Measurements from ENCODE around the gene PCYOX1L. TPM values are rescaled to one million over a fixed set of nuclear protein-coding genes. Genes with fewer than 3 reads are reported as not detected.

PCYOX1L gene
- polyA plus RNA-seq, 2 donors, result 2.7 to 5.7 TPM

- no peaks in the 10 kb centered on the region for H3K9me3 ChIP-seq (ENCODE audit: control insufficient read depth in 2 of 2, insufficient read depth in 1 of 2, low read depth in 1 of 2, low read length in 1 of 2)
- H3K27me3 ChIP-seq (ENCODE audit: control insufficient read depth in 1 of 2, insufficient read depth in 2 of 2, low read length in 2 of 2), result no peaks in the 10 kb centered on the region
- H3K27ac ChIP-seq (ENCODE audit: low read depth in 2 of 2, low read length in 1 of 2), result peak overlapping the region; percentile 76 to 84
- no peaks in the 10 kb centered on the region for H3K36me3 ChIP-seq (ENCODE audit: control insufficient read depth in 2 of 2, insufficient read depth in 2 of 2, low read length in 1 of 2)
- H3K4me3 ChIP-seq (ENCODE audit: low read depth in 1 of 2, low read length in 2 of 2), result no peak overlapping the region
- H3K4me1 ChIP-seq (ENCODE audit: control insufficient read depth in 2 of 2, insufficient read depth in 2 of 2, low read length in 1 of 2), result peaks cover 0 to 2% of the 10 kb centered on the region in 2 donors
- WGBS, 2 donors, result 68 to 72% methylated on average over 2 of the region's 2 CpGs
These were observed 24.0 kb upstream of the PCYOX1L start for GRCh38 chr5:149333711-149334443.

- no peaks in the 10 kb centered on the region for H3K27me3 ChIP-seq (ENCODE audit: control insufficient read depth in 1 of 2, insufficient read depth in 2 of 2, low read length in 2 of 2)
- H3K4me3 ChIP-seq (ENCODE audit: low read depth in 1 of 2, low read length in 2 of 2), result no peak overlapping the region
- H3K9me3 ChIP-seq (ENCODE audit: control insufficient read depth in 2 of 2, insufficient read depth in 1 of 2, low read depth in 1 of 2, low read length in 1 of 2), result no peaks in the 10 kb centered on the region
- peaks cover 0 to 2% of the 10 kb centered on the region in 2 donors for H3K4me1 ChIP-seq (ENCODE audit: control insufficient read depth in 2 of 2, insufficient read depth in 2 of 2, low read length in 1 of 2)
- no peaks in the 10 kb centered on the region for H3K36me3 ChIP-seq (ENCODE audit: control insufficient read depth in 2 of 2, insufficient read depth in 2 of 2, low read length in 1 of 2)
- no peak overlapping the region for H3K27ac ChIP-seq (ENCODE audit: low read depth in 2 of 2, low read length in 1 of 2)
- 85 to 93% methylated on average over 4 of the region's 4 CpGs for WGBS, 2 donors
These were observed 20.1 kb upstream of the PCYOX1L start for GRCh38 chr5:149337736-149338135.

- 41 to 72% methylated on average over 1 of the region's 1 CpG for WGBS, 2 donors
- H3K4me1 ChIP-seq (ENCODE audit: control insufficient read depth in 2 of 2, insufficient read depth in 2 of 2, low read length in 1 of 2), result peaks cover 0 to 2% of the 10 kb centered on the region in 2 donors
These were observed 19.5 kb upstream of the PCYOX1L start for GRCh38 chr5:149338364-149338763.

GRCh38 chr5:149340920-149341319, 16.9 kb upstream of the PCYOX1L start:
- Histone ChIP-seq H3K27ac (ENCODE audit: low read depth in 2 of 2, low read length in 1 of 2) (no peak overlapping the region), H3K27me3 (ENCODE audit: control insufficient read depth in 1 of 2, insufficient read depth in 2 of 2, low read length in 2 of 2) (no peaks in the 10 kb centered on the region), H3K4me1 (ENCODE audit: control insufficient read depth in 2 of 2, insufficient read depth in 2 of 2, low read length in 1 of 2) (peaks cover 0 to 2% of the 10 kb centered on the region in 2 donors), H3K9me3 (ENCODE audit: control insufficient read depth in 2 of 2, insufficient read depth in 1 of 2, low read depth in 1 of 2, low read length in 1 of 2) (no peaks in the 10 kb centered on the region), H3K4me3 (ENCODE audit: low read depth in 1 of 2, low read length in 2 of 2) (no peak overlapping the region), H3K36me3 (ENCODE audit: control insufficient read depth in 2 of 2, insufficient read depth in 2 of 2, low read length in 1 of 2) (no peaks in the 10 kb centered on the region)
- 63 to 85% methylated on average over 1 of the region's 1 CpG for WGBS, 2 donors

More at GRCh38 chr5:149338364-149338763, 19.5 kb upstream of the PCYOX1L start:
- Histone ChIP-seq H3K36me3 (ENCODE audit: control insufficient read depth in 2 of 2, insufficient read depth in 2 of 2, low read length in 1 of 2) (no peaks in the 10 kb centered on the region), H3K4me3 (ENCODE audit: low read depth in 1 of 2, low read length in 2 of 2) (no peak overlapping the region), H3K9me3 (ENCODE audit: control insufficient read depth in 2 of 2, insufficient read depth in 1 of 2, low read depth in 1 of 2, low read length in 1 of 2) (no peaks in the 10 kb centered on the region), H3K27me3 (ENCODE audit: control insufficient read depth in 1 of 2, insufficient read depth in 2 of 2, low read length in 2 of 2) (no peaks in the 10 kb centered on the region), H3K27ac (ENCODE audit: low read depth in 2 of 2, low read length in 1 of 2) (no peak overlapping the region)

GRCh38 chr5:149341876-149342275, 16.0 kb upstream of the PCYOX1L start:
- Histone ChIP-seq H3K4me3 (ENCODE audit: low read depth in 1 of 2, low read length in 2 of 2) (no peak overlapping the region), H3K27ac (ENCODE audit: low read depth in 2 of 2, low read length in 1 of 2) (no peak overlapping the region), H3K4me1 (ENCODE audit: control insufficient read depth in 2 of 2, insufficient read depth in 2 of 2, low read length in 1 of 2) (peaks cover 0 to 2% of the 10 kb centered on the region in 2 donors), H3K36me3 (ENCODE audit: control insufficient read depth in 2 of 2, insufficient read depth in 2 of 2, low read length in 1 of 2) (no peaks in the 10 kb centered on the region), H3K9me3 (ENCODE audit: control insufficient read depth in 2 of 2, insufficient read depth in 1 of 2, low read depth in 1 of 2, low read length in 1 of 2) (no peaks in the 10 kb centered on the region), H3K27me3 (ENCODE audit: control insufficient read depth in 1 of 2, insufficient read depth in 2 of 2, low read length in 2 of 2) (no peaks in the 10 kb centered on the region)

GRCh38 chr5:149344151-149344550, 13.7 kb upstream of the PCYOX1L start:
- Histone ChIP-seq H3K9me3 (ENCODE audit: control insufficient read depth in 2 of 2, insufficient read depth in 1 of 2, low read depth in 1 of 2, low read length in 1 of 2) (no peaks in the 10 kb centered on the region), H3K27ac (ENCODE audit: low read depth in 2 of 2, low read length in 1 of 2) (no peak overlapping the region), H3K4me1 (ENCODE audit: control insufficient read depth in 2 of 2, insufficient read depth in 2 of 2, low read length in 1 of 2) (no peaks in the 10 kb centered on the region), H3K27me3 (ENCODE audit: control insufficient read depth in 1 of 2, insufficient read depth in 2 of 2, low read length in 2 of 2) (no peaks in the 10 kb centered on the region), H3K4me3 (ENCODE audit: low read depth in 1 of 2, low read length in 2 of 2) (no peak overlapping the region), H3K36me3 (ENCODE audit: control insufficient read depth in 2 of 2, insufficient read depth in 2 of 2, low read length in 1 of 2) (peaks cover 0 to 2% of the 10 kb centered on the region in 2 donors)
- WGBS, 2 donors, result 72 to 78% methylated on average over 2 of the region's 2 CpGs

- H3K4me1 ChIP-seq (ENCODE audit: control insufficient read depth in 2 of 2, insufficient read depth in 2 of 2, low read length in 1 of 2), result no peaks in the 10 kb centered on the region
- peaks cover 0 to 4% of the 10 kb centered on the region in 2 donors for H3K36me3 ChIP-seq (ENCODE audit: control insufficient read depth in 2 of 2, insufficient read depth in 2 of 2, low read length in 1 of 2)
- WGBS, 2 donors, result 1% methylated on average over 54 of the region's 54 CpGs
- H3K4me3 ChIP-seq (ENCODE audit: low read depth in 1 of 2, low read length in 2 of 2), result peak within 1 kb of the TSS; percentile 77 to 91
- H3K27me3 ChIP-seq (ENCODE audit: control insufficient read depth in 1 of 2, insufficient read depth in 2 of 2, low read length in 2 of 2), result no peaks in the 10 kb centered on the region
- H3K9me3 ChIP-seq (ENCODE audit: control insufficient read depth in 2 of 2, insufficient read depth in 1 of 2, low read depth in 1 of 2, low read length in 1 of 2), result no peaks in the 10 kb centered on the region
- peak within 1 kb of the TSS; percentile 82 to 92 for H3K27ac ChIP-seq (ENCODE audit: low read depth in 2 of 2, low read length in 1 of 2)
These were observed 12.5 kb upstream of the PCYOX1L start, which contains the start of gene GRPEL2 for GRCh38 chr5:149345147-149345891. Gene GRPEL2 (plus strand): TSS chr5:149345499. CDS start chr5:149345540, 41 bp downstream.

- 1 to 2% methylated on average over 11 of the region's 11 CpGs for WGBS, 2 donors
- Histone ChIP-seq H3K27ac (ENCODE audit: low read depth in 2 of 2, low read length in 1 of 2) (peak overlapping the region; percentile 77 to 92), H3K4me3 (ENCODE audit: low read depth in 1 of 2, low read length in 2 of 2) (peak overlapping the region; percentile 77 to 91), H3K9me3 (ENCODE audit: control insufficient read depth in 2 of 2, insufficient read depth in 1 of 2, low read depth in 1 of 2, low read length in 1 of 2) (no peaks in the 10 kb centered on the region), H3K4me1 (ENCODE audit: control insufficient read depth in 2 of 2, insufficient read depth in 2 of 2, low read length in 1 of 2) (no peaks in the 10 kb centered on the region), H3K36me3 (ENCODE audit: control insufficient read depth in 2 of 2, insufficient read depth in 2 of 2, low read length in 1 of 2) (peaks cover 0 to 8% of the 10 kb centered on the region in 2 donors), H3K27me3 (ENCODE audit: control insufficient read depth in 1 of 2, insufficient read depth in 2 of 2, low read length in 2 of 2) (no peaks in the 10 kb centered on the region)
These were observed 12.0 kb upstream of the PCYOX1L start for GRCh38 chr5:149345892-149346222.

GRCh38 chr5:149348518-149348917, 9.3 kb upstream of the PCYOX1L start:
- no peaks in the 10 kb centered on the region for H3K27me3 ChIP-seq (ENCODE audit: control insufficient read depth in 1 of 2, insufficient read depth in 2 of 2, low read length in 2 of 2)
- peaks cover 2 to 10% of the 10 kb centered on the region in 2 donors for H3K36me3 ChIP-seq (ENCODE audit: control insufficient read depth in 2 of 2, insufficient read depth in 2 of 2, low read length in 1 of 2)
- no peaks in the 10 kb centered on the region for H3K4me1 ChIP-seq (ENCODE audit: control insufficient read depth in 2 of 2, insufficient read depth in 2 of 2, low read length in 1 of 2)
- H3K4me3 ChIP-seq (ENCODE audit: low read depth in 1 of 2, low read length in 2 of 2), result no peak overlapping the region
- WGBS, 2 donors, result 70 to 82% methylated on average over 1 of the region's 1 CpG
- H3K9me3 ChIP-seq (ENCODE audit: control insufficient read depth in 2 of 2, insufficient read depth in 1 of 2, low read depth in 1 of 2, low read length in 1 of 2), result no peaks in the 10 kb centered on the region
- peak overlapping the region in 1 of 2 donors; percentile 13 for H3K27ac ChIP-seq (ENCODE audit: low read depth in 2 of 2, low read length in 1 of 2)
